ENCODE results near the gene ZDHHC14.

DNA sequence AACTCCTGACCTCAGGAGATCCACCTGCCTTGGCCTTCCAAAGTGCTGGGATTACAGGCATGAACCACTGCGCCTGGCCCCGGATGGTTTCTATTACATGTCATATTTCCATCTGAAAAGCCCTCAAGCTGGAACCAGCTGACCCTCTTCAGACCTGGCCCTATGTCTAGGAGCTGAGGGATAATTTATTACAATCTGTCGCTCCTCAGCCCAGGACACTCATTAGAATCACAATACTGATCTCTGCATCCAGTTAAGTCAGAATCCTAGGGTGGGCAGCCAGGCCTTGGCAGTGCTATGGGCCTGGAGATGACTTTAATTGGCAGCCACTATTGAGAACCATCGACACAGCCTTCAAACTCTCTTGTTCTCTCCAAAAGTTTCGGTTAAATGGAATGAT, 279.4 kb downstream of the ZDHHC14 start:
- TF ChIP-seq, protein P1, sequence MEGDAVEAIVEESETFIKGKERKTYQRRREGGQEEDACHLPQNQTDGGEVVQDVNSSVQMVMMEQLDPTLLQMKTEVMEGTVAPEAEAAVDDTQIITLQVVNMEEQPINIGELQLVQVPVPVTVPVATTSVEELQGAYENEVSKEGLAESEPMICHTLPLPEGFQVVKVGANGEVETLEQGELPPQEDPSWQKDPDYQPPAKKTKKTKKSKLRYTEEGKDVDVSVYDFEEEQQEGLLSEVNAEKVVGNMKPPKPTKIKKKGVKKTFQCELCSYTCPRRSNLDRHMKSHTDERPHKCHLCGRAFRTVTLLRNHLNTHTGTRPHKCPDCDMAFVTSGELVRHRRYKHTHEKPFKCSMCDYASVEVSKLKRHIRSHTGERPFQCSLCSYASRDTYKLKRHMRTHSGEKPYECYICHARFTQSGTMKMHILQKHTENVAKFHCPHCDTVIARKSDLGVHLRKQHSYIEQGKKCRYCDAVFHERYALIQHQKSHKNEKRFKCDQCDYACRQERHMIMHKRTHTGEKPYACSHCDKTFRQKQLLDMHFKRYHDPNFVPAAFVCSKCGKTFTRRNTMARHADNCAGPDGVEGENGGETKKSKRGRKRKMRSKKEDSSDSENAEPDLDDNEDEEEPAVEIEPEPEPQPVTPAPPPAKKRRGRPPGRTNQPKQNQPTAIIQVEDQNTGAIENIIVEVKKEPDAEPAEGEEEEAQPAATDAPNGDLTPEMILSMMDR (IDR thresholded peaks at IDR 0.05; ENCODE audit: low read length), result no peak
- no peak for TF ChIP-seq EZH2 (optimal IDR thresholded peaks at IDR 0.05; ENCODE audit: low read depth, low read length)
